ENCODE data around the gene GCC1.

The GCC1 gene

GRCh38 chr7:127594490-127594889 lies 9.1 kb upstream of the GCC1 start:
- no peak for TF ChIP-seq TAF1 (IDR thresholded peaks at IDR 0.05; ENCODE audit: low read depth)
- TF ChIP-seq TEAD4 (IDR thresholded peaks at IDR 0.05) = no peak
- TF ChIP-seq FOXM1 (IDR thresholded peaks at IDR 0.05; ENCODE audit: borderline replicate concordance, low read depth) = no peak
- TF ChIP-seq MAX (IDR thresholded peaks at IDR 0.05) = no peak
- no peak for TF ChIP-seq USF1 (IDR thresholded peaks at IDR 0.05)
- TF ChIP-seq CEBPB (IDR thresholded peaks at IDR 0.05) = no peak
- no peak for TF ChIP-seq TCF12 (IDR thresholded peaks at IDR 0.05; ENCODE audit: low read depth)
- TF ChIP-seq NFIC (IDR thresholded peaks at IDR 0.05) = no peak
- no peak for TF ChIP-seq YY1 (IDR thresholded peaks at IDR 0.05; ENCODE audit: low read depth)
- TF ChIP-seq CREB1 (IDR thresholded peaks at IDR 0.05; ENCODE audit: low read depth) = no peak
- TF ChIP-seq EGR1 (IDR thresholded peaks at IDR 0.05) = no peak
- TF ChIP-seq ZBTB7A (IDR thresholded peaks at IDR 0.05; ENCODE audit: low read depth) = no peak
- TF ChIP-seq REST (IDR thresholded peaks at IDR 0.05; ENCODE audit: low read depth) = no peak
- TF ChIP-seq EP300 (IDR thresholded peaks at IDR 0.05; ENCODE audit: borderline replicate concordance) = no peak

GRCh38 chr7:127592550-127592949 lies 7.2 kb upstream of the GCC1 start:
- TF ChIP-seq EGR1 (IDR thresholded peaks at IDR 0.05) = no peak
- no peak for TF ChIP-seq TEAD4 (IDR thresholded peaks at IDR 0.05)
- no peak for TF ChIP-seq YY1 (IDR thresholded peaks at IDR 0.05; ENCODE audit: low read depth)
- no peak for TF ChIP-seq CREB1 (IDR thresholded peaks at IDR 0.05; ENCODE audit: low read depth)
- no peak for TF ChIP-seq NFIC (IDR thresholded peaks at IDR 0.05)

GRCh38 chr7:127591591-127591990 lies 6.2 kb upstream of the GCC1 start:
- TF ChIP-seq USF1 (IDR thresholded peaks at IDR 0.05) = no peak
- no peak for TF ChIP-seq CEBPB (IDR thresholded peaks at IDR 0.05)
- no peak for TF ChIP-seq MAX (IDR thresholded peaks at IDR 0.05)
- no peak for TF ChIP-seq RAD21 (IDR thresholded peaks at IDR 0.05; ENCODE audit: low read depth)
- TF ChIP-seq ZBTB7A (IDR thresholded peaks at IDR 0.05; ENCODE audit: low read depth) = no peak
- TF ChIP-seq CREB1 (IDR thresholded peaks at IDR 0.05; ENCODE audit: low read depth) = no peak
- TF ChIP-seq TAF1 (IDR thresholded peaks at IDR 0.05; ENCODE audit: low read depth) = no peak
- no peak for TF ChIP-seq YY1 (IDR thresholded peaks at IDR 0.05; ENCODE audit: low read depth)

GRCh38 chr7:127591189-127591588 lies 5.8 kb upstream of the GCC1 start:
- no peak for TF ChIP-seq ZBTB7A (IDR thresholded peaks at IDR 0.05; ENCODE audit: low read depth)
- TF ChIP-seq RAD21 (IDR thresholded peaks at IDR 0.05; ENCODE audit: low read depth) = no peak
- TF ChIP-seq USF1 (IDR thresholded peaks at IDR 0.05) = no peak
- no peak for TF ChIP-seq MAX (IDR thresholded peaks at IDR 0.05)
- TF ChIP-seq TCF12 (IDR thresholded peaks at IDR 0.05; ENCODE audit: low read depth) = no peak
- TF ChIP-seq EP300 (IDR thresholded peaks at IDR 0.05; ENCODE audit: borderline replicate concordance) = no peak

- no peak for TF ChIP-seq CEBPB (IDR thresholded peaks at IDR 0.05)
- TF ChIP-seq RAD21 (IDR thresholded peaks at IDR 0.05; ENCODE audit: low read depth) = no peak
- no peak for TF ChIP-seq FOXM1 (IDR thresholded peaks at IDR 0.05; ENCODE audit: borderline replicate concordance, low read depth)
- no peak for TF ChIP-seq TEAD4 (IDR thresholded peaks at IDR 0.05)
- no peak for TF ChIP-seq CREB1 (IDR thresholded peaks at IDR 0.05; ENCODE audit: low read depth)
- no peak for TF ChIP-seq NFIC (IDR thresholded peaks at IDR 0.05)
- TF ChIP-seq EP300 (IDR thresholded peaks at IDR 0.05; ENCODE audit: borderline replicate concordance) = no peak
- no peak for TF ChIP-seq YY1 (IDR thresholded peaks at IDR 0.05; ENCODE audit: low read depth)
- TF ChIP-seq USF1 (IDR thresholded peaks at IDR 0.05) = no peak
- no peak for TF ChIP-seq EGR1 (IDR thresholded peaks at IDR 0.05)
- TF ChIP-seq TCF12 (IDR thresholded peaks at IDR 0.05; ENCODE audit: low read depth) = no peak
- no peak for TF ChIP-seq MAX (IDR thresholded peaks at IDR 0.05)
- no peak for TF ChIP-seq TAF1 (IDR thresholded peaks at IDR 0.05; ENCODE audit: low read depth)
- no peak for TF ChIP-seq ZBTB7A (IDR thresholded peaks at IDR 0.05; ENCODE audit: low read depth)
- TF ChIP-seq REST (IDR thresholded peaks at IDR 0.05; ENCODE audit: low read depth) = no peak
Observed at GRCh38 chr7:127589896-127590295, 4.5 kb upstream of the GCC1 start.
